Hepatocyte (in vitro differentiated cells): ENCODE results near the gene DMBX1. TPM values are rescaled to one million over a fixed set of nuclear protein-coding genes. Genes with fewer than 3 reads are reported as not detected.

ENCODE experiments used
- DNase-seq: peaks from one replicate; pipeline ENCODE4 v3.0.0-alpha.2; 2016; ENCODE audit warnings: low spot score
- H2AFZ ChIP-seq: fragments of 200-600 bp; sonication (generic); 2 replicates; pipeline ENCODE4 v1.6.0; 2016; ENCODE audit warnings: antibody characterized with exemption, mild to moderate bottlenecking
- H3K27ac ChIP-seq: fragments of 200-600 bp; sonication (generic); 2 replicates; pipeline ENCODE4 v1.5.1; 2016; ENCODE audit warnings: mild to moderate bottlenecking
- H3K27me3 ChIP-seq: fragments of 200-600 bp; sonication (generic); 2 replicates; pipeline ENCODE4 v1.6.1; 2016
- H3K36me3 ChIP-seq: fragments of 200-600 bp; sonication (generic); replicated peaks from 2 replicates; pipeline ENCODE4 v1.5.1; 2016; ENCODE audit warnings: low read depth; ENCODE audit not compliant: insufficient read depth
- H3K4me1 ChIP-seq: fragments of 200-600 bp; sonication (generic); 2 replicates; pipeline ENCODE4 v1.5.1; 2016; ENCODE audit warnings: mild to moderate bottlenecking, moderate library complexity; ENCODE audit not compliant: insufficient read depth
- H3K4me2 ChIP-seq: fragments of 200-600 bp; sonication (generic); 2 replicates; pipeline ENCODE4 v1.6.0; 2016
- H3K4me3 ChIP-seq: fragments of 200-600 bp; sonication (generic); 2 replicates; pipeline ENCODE4 v1.5.1; 2016; ENCODE audit warnings: mild to moderate bottlenecking
- H3K79me2 ChIP-seq: fragments of 200-600 bp; sonication (generic); 2 replicates; pipeline ENCODE4 v1.6.0; 2017; ENCODE audit warnings: mild to moderate bottlenecking
- H3K9me2 ChIP-seq: fragments of 200-600 bp; sonication (generic); replicated peaks from 2 replicates; pipeline ENCODE4 v1.6.0; 2017; ENCODE audit warnings: mild to moderate bottlenecking; ENCODE audit not compliant: insufficient read depth
- H3K9me3 ChIP-seq: fragments of 200-600 bp; sonication (generic); 2 replicates; pipeline ENCODE4 v1.5.1; 2016; ENCODE audit warnings: low read depth, mild to moderate bottlenecking
- H4K20me1 ChIP-seq: fragments of 200-600 bp; sonication (generic); 2 replicates; pipeline ENCODE4 v1.6.0; 2016; ENCODE audit warnings: mild to moderate bottlenecking; ENCODE audit not compliant: insufficient read depth, poor library complexity, severe bottlenecking
- CTCF ChIP-seq: fragments of 200-600 bp; sonication (generic); IDR thresholded peaks from 2 replicates; pipeline ENCODE4 v1.5.1; 2016; ENCODE audit warnings: antibody characterized with exemption, mild to moderate bottlenecking; ENCODE audit not compliant: poor library complexity
- EZH2 ChIP-seq: fragments of 200-600 bp; sonication (generic); IDR thresholded peaks from 2 replicates; pipeline ENCODE4 v1.6.1; 2016; ENCODE audit warnings: antibody characterized with exemption, mild to moderate bottlenecking, borderline replicate concordance
- EZH2phosphoT487 ChIP-seq: fragments of 200-600 bp; sonication (generic); IDR thresholded peaks from one replicate; pipeline ENCODE4 v1.6.1; 2018; ENCODE audit warnings: antibody characterized with exemption, mild to moderate bottlenecking, low read depth, moderate library complexity; ENCODE audit not compliant: unreplicated experiment, severe bottlenecking
- WGBS: methylation state at CpG from one replicate; pipeline ENCODE4 v1.1.6; 2016; ENCODE audit warnings: low lambda C conversion rate; ENCODE audit errors: missing lambda C conversion rate; 5-methylcytosine and 5-hydroxymethylcytosine counted together
- polyA plus RNA-seq: library from polyadenylated mRNA; unstranded; fragments of >200 nt; fragmentation: Nextera tagmentation; extraction: Ambion mirVana; gene quantifications from 2 replicates; pipeline ENCODE4 v1.2.1, GENCODE V29; 2016
- total RNA-seq: library from RNA; depleted of rRNA; stranded (reverse); fragments of >200 nt; gene quantifications from 2 replicates; pipeline ENCODE4 v1.2.3, GENCODE V29; 2014

The DMBX1 gene
- total and polyA plus RNA-seq, 2 experiments from 2014 or later, result not detected

GRCh38 chr1:46532095-46532494 lies 42.5 kb downstream of the DMBX1 start:
- Histone ChIP-seq H4K20me1 (no peaks in the 10 kb centered on the region), H3K79me2 (no peaks in the 10 kb centered on the region), H3K4me3 (no peak overlapping the region), H3K36me3 (no peaks in the 10 kb centered on the region), H2AFZ (no peak overlapping the region), H3K9me3 (no peaks in the 10 kb centered on the region), H3K27ac (no peak overlapping the region), H3K27me3 (peaks cover 49% of the 10 kb centered on the region), H3K9me2 (no peaks in the 10 kb centered on the region), H3K4me1 (no peaks in the 10 kb centered on the region), H3K4me2 (no peak overlapping the region)
- no peak for DNase-seq
- TF ChIP-seq EZH2phosphoT487 (no peak), EZH2 (no peak), CTCF (no peak)
- WGBS, result 72% methylated on average over 3 of the region's 3 CpGs

- Histone ChIP-seq H3K36me3 (no peaks in the 10 kb centered on the region), H3K4me3 (no peak overlapping the region), H3K27ac (no peak overlapping the region), H3K4me2 (peak overlapping the region; percentile 77), H3K4me1 (no peaks in the 10 kb centered on the region), H3K9me3 (no peaks in the 10 kb centered on the region), H2AFZ (no peak overlapping the region), H3K9me2 (no peaks in the 10 kb centered on the region), H4K20me1 (no peaks in the 10 kb centered on the region), H3K27me3 (peaks cover 47% of the 10 kb centered on the region), H3K79me2 (no peaks in the 10 kb centered on the region)
- DNase-seq, result peak; percentile 82
- TF ChIP-seq EZH2 (no peak), CTCF (peak; percentile 69)
- 2% methylated on average over 17 of the region's 31 CpGs for WGBS
Measured at GRCh38 chr1:46532498-46533178, 43.0 kb downstream of the DMBX1 start.

DNA sequence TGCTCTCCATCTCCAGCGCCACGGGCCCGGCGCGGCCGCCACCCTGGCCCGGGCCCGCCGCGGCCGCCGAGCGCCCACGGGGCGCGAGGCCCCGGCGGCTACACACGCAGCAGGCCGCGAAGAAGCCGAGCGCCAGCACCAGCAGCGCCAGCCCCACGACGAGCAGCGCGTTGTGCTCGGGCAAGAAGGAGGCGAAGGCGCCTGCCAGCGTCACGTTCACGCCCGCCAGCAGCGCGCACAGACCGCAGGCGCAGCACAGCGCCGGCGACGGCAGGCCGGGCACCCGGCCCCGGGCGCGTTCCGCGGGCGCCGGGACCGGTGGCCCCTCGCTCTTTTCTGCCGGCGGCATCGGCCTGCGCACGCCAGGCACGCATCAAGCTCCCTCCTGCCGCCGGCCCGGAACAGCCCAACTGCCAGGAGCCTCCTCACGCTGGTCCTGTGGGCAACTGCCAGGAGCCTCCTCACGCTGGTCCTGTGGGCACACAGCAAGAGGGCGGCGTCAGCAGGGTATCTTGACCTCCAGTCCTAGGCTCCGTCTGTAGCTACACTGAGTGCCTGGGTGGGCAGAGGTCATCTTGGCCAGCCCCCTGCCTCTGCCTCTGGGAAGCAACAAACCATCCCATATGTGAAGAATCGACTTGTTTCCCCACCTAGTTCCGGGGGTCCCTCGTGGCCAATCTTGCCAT lies 43.7 kb downstream of the DMBX1 start:
- TF ChIP-seq EZH2 (no peak), CTCF (no peak), EZH2phosphoT487 (no peak)
- no peaks in the 10 kb centered on the region for H3K79me2 ChIP-seq
- peak; percentile 64 for DNase-seq
- H3K9me3 ChIP-seq, result no peaks in the 10 kb centered on the region
- H3K27me3 ChIP-seq, result peaks cover 45% of the 10 kb centered on the region
- peak overlapping the region; percentile 77 for H3K4me2 ChIP-seq
- no peaks in the 10 kb centered on the region for H3K4me1 ChIP-seq
- no peaks in the 10 kb centered on the region for H4K20me1 ChIP-seq
- no peak overlapping the region for H3K4me3 ChIP-seq
- WGBS, result 7% methylated on average over 61 of the region's 71 CpGs
- no peak overlapping the region for H2AFZ ChIP-seq
- no peaks in the 10 kb centered on the region for H3K9me2 ChIP-seq
- no peak overlapping the region for H3K27ac ChIP-seq
- H3K36me3 ChIP-seq, result no peaks in the 10 kb centered on the region
